Osteoblast (primary cell): ENCODE data around the gene IGF1. TPM values are rescaled to one million over a fixed set of nuclear protein-coding genes. Genes with fewer than 3 reads are reported as not detected.
"Not testable (repeated sequence)": the region's sequence is repeated elsewhere in the genome, so short reads cannot be mapped to it uniquely, and the experiment has no call there.

Experiments used
- DNase-seq: peaks from one replicate; pipeline ENCODE4 v3.0.0; 2011; ENCODE audit warnings: low spot score, mixed read lengths; ENCODE audit not compliant: insufficient read length; ENCODE audit errors: missing footprints
- H2AFZ ChIP-seq: 2 replicates; pipeline ENCODE4 v1.6.0; 2011; ENCODE audit warnings: mild to moderate bottlenecking, low read length
- H3K27ac ChIP-seq: 2 replicates; pipeline ENCODE4 v1.5.1; 2011; ENCODE audit warnings: mild to moderate bottlenecking, low read depth, low read length, moderate library complexity
- H3K27me3 ChIP-seq: 2 replicates; pipeline ENCODE4 v1.6.0; 2012; ENCODE audit warnings: mild to moderate bottlenecking, control low read depth, inconsistent platforms, low read length, moderate library complexity; ENCODE audit not compliant: insufficient read depth
- H3K36me3 ChIP-seq: 2 replicates; pipeline ENCODE4 v1.5.1; 2011; ENCODE audit warnings: mild to moderate bottlenecking, low read length, control low read depth, moderate library complexity; ENCODE audit not compliant: insufficient read depth
- H3K4me1 ChIP-seq: 2 replicates; pipeline ENCODE4 v1.5.1; 2011; ENCODE audit warnings: mild to moderate bottlenecking, low read length, control low read depth, moderate library complexity; ENCODE audit not compliant: insufficient read depth
- H3K4me2 ChIP-seq: 2 replicates; pipeline ENCODE4 v1.6.0; 2011; ENCODE audit warnings: mild to moderate bottlenecking, low read length; ENCODE audit not compliant: insufficient read depth
- H3K4me3 ChIP-seq: fragments of 200-600 bp; sonication (generic); 3 replicates; pipeline ENCODE4 v1.5.1; 2012; ENCODE audit warnings: mild to moderate bottlenecking, low read length, inconsistent platforms; ENCODE audit not compliant: insufficient read depth
- H3K79me2 ChIP-seq: 2 replicates; pipeline ENCODE4 v1.6.0; 2012; ENCODE audit warnings: mild to moderate bottlenecking, low read length, control low read depth, inconsistent platforms; ENCODE audit not compliant: insufficient read depth
- H3K9me3 ChIP-seq: 2 replicates; pipeline ENCODE4 v1.5.1; 2011; ENCODE audit warnings: low read depth, low read length, control low read depth
- H4K20me1 ChIP-seq: 2 replicates; pipeline ENCODE4 v1.6.0; 2012; ENCODE audit warnings: mild to moderate bottlenecking, low read length, control low read depth; ENCODE audit not compliant: insufficient read depth
- total RNA-seq: library from RNA; depleted of rRNA; stranded (reverse); fragments of >200 nt; gene quantifications from 2 replicates; pipeline ENCODE4 v1.2.3, GENCODE V29; 2012
- TF ChIP-seq, protein P1 (sequence below): IDR thresholded peaks from 2 replicates; pipeline ENCODE4 v1.5.1; 2011; ENCODE audit warnings: mild to moderate bottlenecking, low read depth, low read length, moderate library complexity; ENCODE audit errors: extremely low read depth

The IGF1 gene
- total RNA-seq, 1 donor: 0.72 TPM

DNA sequence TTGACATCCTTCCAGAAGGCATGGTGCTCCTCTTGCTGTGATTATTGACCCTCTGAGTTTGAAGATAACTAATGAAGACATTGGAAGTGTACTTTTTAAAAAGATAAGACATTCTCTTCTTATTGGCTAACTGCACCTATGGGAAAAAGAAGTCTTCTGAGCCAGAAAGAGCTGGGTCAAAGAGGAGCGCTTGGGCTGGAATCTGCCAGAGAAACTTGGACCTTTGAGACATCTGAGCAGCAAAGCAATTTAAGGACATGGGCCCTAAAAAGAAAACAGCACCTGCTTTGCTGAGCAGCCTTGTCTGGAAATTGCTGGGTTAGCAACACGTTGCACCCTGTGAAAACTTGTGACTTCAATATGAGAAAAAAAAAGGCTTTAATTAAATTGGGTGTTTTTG, 27.8 kb downstream of the IGF1 start:
- no peak overlapping the region for H3K27ac ChIP-seq
- no peaks in the 10 kb centered on the region for H3K36me3 ChIP-seq
- DNase-seq: no peak
- no peaks in the 10 kb centered on the region for H3K79me2 ChIP-seq
- no peaks in the 10 kb centered on the region for H3K4me1 ChIP-seq
- no peak overlapping the region for H3K4me2 ChIP-seq
- TF ChIP-seq, protein P1, sequence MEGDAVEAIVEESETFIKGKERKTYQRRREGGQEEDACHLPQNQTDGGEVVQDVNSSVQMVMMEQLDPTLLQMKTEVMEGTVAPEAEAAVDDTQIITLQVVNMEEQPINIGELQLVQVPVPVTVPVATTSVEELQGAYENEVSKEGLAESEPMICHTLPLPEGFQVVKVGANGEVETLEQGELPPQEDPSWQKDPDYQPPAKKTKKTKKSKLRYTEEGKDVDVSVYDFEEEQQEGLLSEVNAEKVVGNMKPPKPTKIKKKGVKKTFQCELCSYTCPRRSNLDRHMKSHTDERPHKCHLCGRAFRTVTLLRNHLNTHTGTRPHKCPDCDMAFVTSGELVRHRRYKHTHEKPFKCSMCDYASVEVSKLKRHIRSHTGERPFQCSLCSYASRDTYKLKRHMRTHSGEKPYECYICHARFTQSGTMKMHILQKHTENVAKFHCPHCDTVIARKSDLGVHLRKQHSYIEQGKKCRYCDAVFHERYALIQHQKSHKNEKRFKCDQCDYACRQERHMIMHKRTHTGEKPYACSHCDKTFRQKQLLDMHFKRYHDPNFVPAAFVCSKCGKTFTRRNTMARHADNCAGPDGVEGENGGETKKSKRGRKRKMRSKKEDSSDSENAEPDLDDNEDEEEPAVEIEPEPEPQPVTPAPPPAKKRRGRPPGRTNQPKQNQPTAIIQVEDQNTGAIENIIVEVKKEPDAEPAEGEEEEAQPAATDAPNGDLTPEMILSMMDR: no peak
- no peaks in the 10 kb centered on the region for H4K20me1 ChIP-seq
- no peaks in the 10 kb centered on the region for H3K27me3 ChIP-seq
- H3K4me3 ChIP-seq: no peak overlapping the region
- no peaks in the 10 kb centered on the region for H3K9me3 ChIP-seq
- no peak overlapping the region for H2AFZ ChIP-seq

DNA sequence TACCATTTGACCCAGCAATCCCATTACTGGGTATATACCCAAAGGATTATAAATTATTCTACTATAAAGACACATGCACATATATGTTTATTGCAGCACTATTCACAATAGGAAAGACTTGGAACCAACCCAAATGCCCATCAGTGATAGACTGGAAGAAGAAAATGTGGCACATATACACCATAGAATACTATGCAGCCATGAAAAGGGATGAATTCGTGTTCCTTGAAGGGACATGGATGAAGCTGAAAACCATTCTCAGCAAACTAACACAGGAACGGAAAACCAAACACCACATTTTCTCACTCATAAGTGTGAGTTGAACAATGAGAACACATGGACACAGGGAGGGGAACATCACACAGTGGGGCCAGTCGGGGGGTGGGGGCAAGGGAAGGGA, 31.3 kb downstream of the IGF1 start:
- H3K4me1 ChIP-seq, H2AFZ ChIP-seq, H3K27me3 ChIP-seq, H3K4me2 ChIP-seq, DNase-seq, H4K20me1 ChIP-seq, H3K27ac ChIP-seq, H3K79me2 ChIP-seq, H3K4me3 ChIP-seq, H3K9me3 ChIP-seq, H3K36me3 ChIP-seq: not testable (repeated sequence)

DNA sequence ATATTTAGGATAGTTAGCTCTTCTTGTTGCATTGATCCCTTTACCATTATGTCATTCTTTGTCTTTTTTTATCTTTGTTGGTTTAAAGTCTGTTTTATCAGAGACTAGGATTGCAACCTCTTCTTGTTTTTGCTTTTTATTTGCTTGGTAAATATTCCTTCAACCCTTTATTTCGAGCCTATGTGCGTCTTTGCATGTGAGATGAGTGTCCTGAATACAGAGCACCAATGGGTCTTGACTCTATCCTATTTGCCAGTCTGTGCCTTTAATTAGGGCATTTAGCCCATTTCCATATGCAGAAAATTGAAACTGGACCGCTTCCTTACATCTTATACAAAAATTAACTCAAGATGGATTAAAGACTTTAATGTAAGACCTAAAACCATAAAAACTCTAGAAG, 32.9 kb downstream of the IGF1 start:
- H3K36me3 ChIP-seq, H3K79me2 ChIP-seq, H3K4me2 ChIP-seq, H2AFZ ChIP-seq, H4K20me1 ChIP-seq, H3K27ac ChIP-seq, H3K4me1 ChIP-seq, H3K27me3 ChIP-seq, H3K4me3 ChIP-seq, DNase-seq, H3K9me3 ChIP-seq: not testable (repeated sequence)

DNA sequence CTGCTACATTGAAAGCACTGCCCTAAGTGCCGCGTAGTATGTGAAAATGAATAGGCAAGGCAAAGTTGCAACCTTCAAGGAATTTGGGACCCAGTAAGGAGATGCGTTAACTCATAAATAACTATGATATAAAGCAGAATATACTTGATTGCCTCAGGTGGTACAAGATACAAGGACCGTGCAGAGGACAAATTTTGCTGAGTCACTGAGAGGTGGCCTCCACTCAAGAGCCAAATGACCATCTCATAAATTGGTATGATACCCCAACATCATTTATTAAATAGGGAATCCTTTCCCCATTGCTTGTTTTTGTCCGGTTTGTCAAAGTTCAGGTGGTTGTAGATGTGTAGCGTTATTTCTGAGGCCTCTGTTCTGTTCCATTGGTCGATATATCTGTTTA, 35.7 kb downstream of the IGF1 start:
- no peak for DNase-seq
- Histone ChIP-seq H3K4me1 (no peaks in the 10 kb centered on the region), H4K20me1 (no peaks in the 10 kb centered on the region), H3K4me3 (no peak overlapping the region), H2AFZ (no peak overlapping the region), H3K27ac (no peak overlapping the region), H3K27me3 (no peaks in the 10 kb centered on the region), H3K36me3 (no peaks in the 10 kb centered on the region), H3K4me2 (no peak overlapping the region), H3K9me3 (no peaks in the 10 kb centered on the region), H3K79me2 (no peaks in the 10 kb centered on the region)
- TF ChIP-seq, protein P1: no peak

DNA sequence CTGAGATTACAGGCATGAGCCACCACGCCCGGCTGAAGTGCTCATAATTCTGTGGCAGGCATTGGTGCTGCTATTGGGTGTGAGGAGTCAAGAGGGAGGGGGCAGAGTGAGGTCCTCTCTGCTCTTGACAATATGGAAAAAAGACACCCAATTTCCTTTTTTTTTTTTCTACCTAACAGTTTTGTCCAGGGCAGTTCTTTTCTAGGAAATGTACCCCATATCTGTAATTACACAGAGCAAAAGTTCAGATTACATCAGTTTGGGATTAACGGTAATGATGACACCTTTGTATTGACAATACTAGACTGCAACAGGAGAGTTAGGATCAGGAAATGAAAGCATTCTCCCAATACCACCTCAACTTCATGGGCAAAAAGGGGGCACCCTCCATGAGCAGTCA, 36.3 kb downstream of the IGF1 start:
- Histone ChIP-seq H3K4me1 (no peaks in the 10 kb centered on the region), H3K27ac (no peak overlapping the region), H3K4me2 (no peak overlapping the region), H3K27me3 (no peaks in the 10 kb centered on the region), H3K36me3 (no peaks in the 10 kb centered on the region), H3K79me2 (no peaks in the 10 kb centered on the region), H2AFZ (no peak overlapping the region), H3K4me3 (no peak overlapping the region), H4K20me1 (no peaks in the 10 kb centered on the region), H3K9me3 (no peaks in the 10 kb centered on the region)
- peak; percentile 32 for DNase-seq
- TF ChIP-seq, protein P1: no peak
